NCI-H1417 (cell line): ENCODE data around the gene DPP6.
"Not testable (repeated sequence)": the region's sequence is repeated elsewhere in the genome, so short reads cannot be mapped to it uniquely, and the experiment has no call there.

ENCODE experiments used
- DNase-seq, 3 experiments: peaks; one replicate each; lab custom pipeline; 2025; lab: John Stamatoyannopoulos, UW

DPP6 gene

GRCh38 chr7:154051643-154052529 lies at the start of gene DPP6:
TSS of gene DPP6 (plus strand) at chr7:154052398.
- DNase-seq: not testable (repeated sequence)

- DNase-seq: not testable (repeated sequence)
These were observed 42.7 kb upstream of the DPP6 start for GRCh38 chr7:154009423-154009911.

- DNase-seq: not testable (repeated sequence)
These were observed 41.3 kb upstream of the DPP6 start for GRCh38 chr7:154010726-154011568.

GRCh38 chr7:154012800-154013199 lies 39.4 kb upstream of the DPP6 start:
- not testable (repeated sequence) for DNase-seq

- not testable (repeated sequence) for DNase-seq
These were observed 36.6 kb upstream of the DPP6 start for GRCh38 chr7:154015636-154016035.

GRCh38 chr7:154018354-154018753 lies 33.8 kb upstream of the DPP6 start:
- DNase-seq: not testable (repeated sequence)

- DNase-seq: not testable (repeated sequence)
These were observed 24.4 kb upstream of the DPP6 start for GRCh38 chr7:154027805-154028204.

- not testable (repeated sequence) for DNase-seq
These were observed 21.6 kb upstream of the DPP6 start for GRCh38 chr7:154030476-154031080.

- not testable (repeated sequence) for DNase-seq
These were observed 12.6 kb upstream of the DPP6 start for GRCh38 chr7:154039466-154040165.

GRCh38 chr7:154050394-154050793 lies 1.8 kb upstream of the DPP6 start:
- not testable (repeated sequence) for DNase-seq

GRCh38 chr7:154051006-154051642 lies 1.1 kb upstream of the DPP6 start:
- peak in 2 of 3 experiments; percentile 23 to 52 for DNase-seq

GRCh38 chr7:154052530-154053252 lies 493 bp downstream of the DPP6 start:
- DNase-seq: not testable (repeated sequence)

- DNase-seq: not testable (repeated sequence)
These were observed 1.5 kb downstream of the DPP6 start for GRCh38 chr7:154053466-154054312.

GRCh38 chr7:154054664-154055063 lies 2.5 kb downstream of the DPP6 start:
- not testable (repeated sequence) for DNase-seq

- DNase-seq: not testable (repeated sequence)
These were observed 3.4 kb downstream of the DPP6 start for GRCh38 chr7:154055491-154056106.

GRCh38 chr7:154058783-154059182 lies 6.6 kb downstream of the DPP6 start:
- DNase-seq: not testable (repeated sequence)

- not testable (repeated sequence) for DNase-seq
These were observed 8.4 kb downstream of the DPP6 start for GRCh38 chr7:154060551-154060950.

GRCh38 chr7:154071833-154072232 lies 19.6 kb downstream of the DPP6 start:
- DNase-seq: peak in 2 of 3 experiments; percentile 53 to 62
